Measurements from ENCODE around the gene ZNRF4. TPM values are rescaled to one million over a fixed set of nuclear protein-coding genes. Genes with fewer than 3 reads are reported as not detected.

ZNRF4 gene
- total RNA-seq, 1 donor from 2014 or later: not detected

DNA sequence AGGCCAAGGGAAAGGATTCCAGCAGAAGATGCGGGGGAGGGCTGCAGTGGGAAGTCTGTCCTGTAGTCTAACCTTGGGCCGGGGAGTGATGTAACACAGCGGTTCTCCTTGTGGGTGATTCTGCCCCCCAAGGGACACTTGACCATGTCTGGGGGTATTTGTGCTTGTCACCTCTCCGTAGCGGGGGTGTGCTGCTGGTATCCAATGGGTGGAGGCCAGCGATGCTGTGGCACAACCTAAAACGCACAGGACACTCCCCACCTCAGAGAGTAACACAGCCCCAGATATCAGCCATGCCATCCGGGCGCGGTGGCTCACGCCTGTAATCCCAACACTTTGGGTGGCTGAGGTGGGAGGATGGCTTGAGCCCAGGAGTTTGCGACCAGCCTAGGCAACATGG lies 36.3 kb downstream of the ZNRF4 start:
- no peak for ATAC-seq
- Histone ChIP-seq H3K27me3 (ENCODE audit: low read depth) (peaks cover 81% of the 10 kb centered on the region), H3K4me3 (no peak overlapping the region), H3K27ac (no peak overlapping the region), H3K9me3 (no peaks in the 10 kb centered on the region), H3K36me3 (no peaks in the 10 kb centered on the region), H3K4me1 (no peaks in the 10 kb centered on the region)
- TF ChIP-seq, protein P1, sequence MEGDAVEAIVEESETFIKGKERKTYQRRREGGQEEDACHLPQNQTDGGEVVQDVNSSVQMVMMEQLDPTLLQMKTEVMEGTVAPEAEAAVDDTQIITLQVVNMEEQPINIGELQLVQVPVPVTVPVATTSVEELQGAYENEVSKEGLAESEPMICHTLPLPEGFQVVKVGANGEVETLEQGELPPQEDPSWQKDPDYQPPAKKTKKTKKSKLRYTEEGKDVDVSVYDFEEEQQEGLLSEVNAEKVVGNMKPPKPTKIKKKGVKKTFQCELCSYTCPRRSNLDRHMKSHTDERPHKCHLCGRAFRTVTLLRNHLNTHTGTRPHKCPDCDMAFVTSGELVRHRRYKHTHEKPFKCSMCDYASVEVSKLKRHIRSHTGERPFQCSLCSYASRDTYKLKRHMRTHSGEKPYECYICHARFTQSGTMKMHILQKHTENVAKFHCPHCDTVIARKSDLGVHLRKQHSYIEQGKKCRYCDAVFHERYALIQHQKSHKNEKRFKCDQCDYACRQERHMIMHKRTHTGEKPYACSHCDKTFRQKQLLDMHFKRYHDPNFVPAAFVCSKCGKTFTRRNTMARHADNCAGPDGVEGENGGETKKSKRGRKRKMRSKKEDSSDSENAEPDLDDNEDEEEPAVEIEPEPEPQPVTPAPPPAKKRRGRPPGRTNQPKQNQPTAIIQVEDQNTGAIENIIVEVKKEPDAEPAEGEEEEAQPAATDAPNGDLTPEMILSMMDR (IDR thresholded peaks at IDR 0.05): no peak
- intact Hi-C loops (cut with DNase I): no loop called here
- DNase-seq: no peak

DNA sequence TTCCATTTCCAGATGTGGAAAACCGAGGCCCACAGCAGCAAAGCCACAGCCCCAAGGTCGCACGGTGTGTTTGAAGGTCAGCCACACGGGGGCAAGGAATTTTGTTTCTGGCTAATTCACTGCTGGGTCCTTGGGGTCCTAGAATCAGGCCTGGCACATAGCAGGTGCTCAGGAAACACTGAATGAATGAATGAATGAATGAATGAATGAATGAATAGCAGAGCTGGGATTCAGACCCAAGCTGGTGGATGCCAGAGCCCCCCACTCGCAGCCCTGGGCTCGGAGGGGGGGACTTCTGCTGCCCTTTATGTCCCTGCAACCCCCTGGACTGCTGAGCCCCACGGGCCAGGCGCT lies 37.0 kb downstream of the ZNRF4 start:
- ATAC-seq (no peak), DNase-seq (no peak)
- no peak overlapping the region for H3K27ac ChIP-seq
- no peak overlapping the region for H3K4me3 ChIP-seq
- intact Hi-C loops (cut with DNase I): no loop called here
- H3K36me3 ChIP-seq: no peaks in the 10 kb centered on the region
- no peaks in the 10 kb centered on the region for H3K9me3 ChIP-seq
- TF ChIP-seq, protein P1 (IDR thresholded peaks at IDR 0.05): no peak
- H3K4me1 ChIP-seq: no peaks in the 10 kb centered on the region
- H3K27me3 ChIP-seq (ENCODE audit: low read depth): peaks cover 79% of the 10 kb centered on the region

DNA sequence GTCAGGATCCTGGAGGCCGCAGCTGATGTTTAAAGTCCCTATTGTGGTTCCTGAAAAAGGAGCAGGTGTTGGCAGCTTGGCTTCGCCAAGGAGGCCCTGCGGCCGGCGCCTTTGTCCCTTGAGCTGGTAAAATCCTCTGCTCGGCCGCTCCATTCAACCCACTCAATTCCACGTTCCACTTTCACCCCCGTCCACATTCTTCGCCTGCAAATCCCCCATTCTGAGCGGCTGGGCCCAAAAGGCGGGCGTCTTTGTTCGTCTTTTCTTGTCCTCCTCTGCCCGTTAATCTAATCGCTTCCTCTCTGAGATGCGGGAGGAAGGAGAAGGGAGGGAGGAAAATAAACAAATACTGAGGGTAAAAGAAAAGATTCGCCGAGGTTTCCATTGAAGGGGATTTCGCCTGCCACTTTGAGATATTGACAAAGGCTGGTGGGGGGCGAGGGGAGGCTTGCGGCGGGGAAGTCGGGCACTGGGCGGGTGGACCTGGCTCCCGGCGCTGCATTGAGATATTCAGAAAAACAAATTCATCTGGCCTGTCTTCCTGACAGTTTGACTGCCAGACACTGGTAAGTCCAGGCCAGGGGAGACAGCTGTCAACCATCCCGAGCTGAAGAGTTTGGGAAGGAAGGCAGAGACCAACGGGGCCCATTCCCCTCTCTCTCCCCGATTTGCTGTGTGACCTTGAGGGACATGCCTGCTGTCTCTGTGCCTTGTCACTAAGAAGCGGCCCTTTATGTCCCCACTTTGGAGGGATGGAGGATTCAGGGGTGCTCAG lies 37.6 kb downstream of the ZNRF4 start:
- intact Hi-C loops (cut with DNase I): no loop called here
- no peak for DNase-seq

DNA sequence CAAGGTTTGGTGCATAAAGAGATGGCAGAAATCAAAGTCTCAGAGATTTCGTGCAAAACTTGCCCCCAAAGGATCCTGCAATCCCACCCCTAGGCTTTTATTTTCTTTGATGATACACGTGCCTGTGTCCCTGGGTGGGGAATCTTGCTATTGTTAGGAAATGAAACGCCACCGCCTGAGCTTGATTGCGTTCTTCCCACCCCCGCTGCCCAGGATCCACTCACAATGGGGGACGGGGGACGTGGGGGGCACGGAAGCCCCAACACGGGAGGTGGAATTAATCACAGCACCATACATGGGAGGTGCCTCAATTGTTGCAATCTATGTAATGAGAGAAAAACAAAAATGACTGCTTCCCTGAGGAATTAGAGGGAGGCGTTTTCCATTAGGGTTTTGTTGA lies 39.6 kb downstream of the ZNRF4 start:
- DNase-seq: no peak
- Histone ChIP-seq H3K4me3 (no peak overlapping the region), H3K4me1 (no peaks in the 10 kb centered on the region), H3K9me3 (no peaks in the 10 kb centered on the region), H3K27ac (no peak overlapping the region), H3K27me3 (ENCODE audit: low read depth) (peaks cover 86% of the 10 kb centered on the region), H3K36me3 (no peaks in the 10 kb centered on the region)
- intact Hi-C loops (cut with DNase I): no loop called here
- ATAC-seq: no peak
- TF ChIP-seq, protein P1 (IDR thresholded peaks at IDR 0.05): no peak

More for the DNA sequence above, 37.6 kb downstream of the ZNRF4 start:
- Histone ChIP-seq H3K36me3 (no peaks in the 10 kb centered on the region), H3K27ac (no peak overlapping the region), H3K4me3 (no peak overlapping the region), H3K4me1 (no peaks in the 10 kb centered on the region), H3K27me3 (ENCODE audit: low read depth) (peaks cover 84% of the 10 kb centered on the region), H3K9me3 (no peaks in the 10 kb centered on the region)
- TF ChIP-seq, protein P1 (IDR thresholded peaks at IDR 0.05): no peak
- no peak for ATAC-seq

DNA sequence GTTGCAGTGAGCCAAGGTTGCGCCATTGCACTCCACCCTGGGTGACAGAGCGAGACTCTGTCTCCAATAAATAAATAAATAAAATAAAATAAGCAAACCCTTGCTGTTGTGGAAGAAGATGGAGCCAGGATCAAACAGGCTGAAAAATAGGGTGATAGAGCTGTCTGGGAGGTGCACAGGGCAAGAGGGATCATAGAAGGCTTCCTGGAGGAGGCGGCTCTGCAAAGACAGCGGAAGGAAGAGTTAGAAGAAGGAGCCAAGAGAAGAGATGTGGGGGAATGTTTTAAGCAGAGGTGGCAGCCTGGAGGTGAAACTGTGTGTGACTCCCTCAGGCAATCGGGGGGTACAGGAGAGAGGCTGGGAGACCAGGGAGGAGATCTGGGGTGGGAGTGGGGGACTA lies 40.6 kb downstream of the ZNRF4 start:
- no peak for DNase-seq
- no peaks in the 10 kb centered on the region for H3K9me3 ChIP-seq
- no peak for ATAC-seq
- H3K27me3 ChIP-seq (ENCODE audit: low read depth): peaks cover 78% of the 10 kb centered on the region
- H3K4me1 ChIP-seq: no peaks in the 10 kb centered on the region
- intact Hi-C loops (cut with DNase I): no loop called here
- no peak overlapping the region for H3K27ac ChIP-seq
- H3K36me3 ChIP-seq: no peaks in the 10 kb centered on the region
- TF ChIP-seq, protein P1 (IDR thresholded peaks at IDR 0.05): no peak
- no peak overlapping the region for H3K4me3 ChIP-seq

Measured in lower lobe of right lung (tissue), 2 donors.